DMS 273 (cell line): ENCODE data around the gene NDUFB11.

Experiments used
- DNase-seq: peaks from one replicate; lab custom pipeline; 2025; ENCODE audit not compliant: unreplicated experiment; lab: John Stamatoyannopoulos, UW

Gene NDUFB11

DNA sequence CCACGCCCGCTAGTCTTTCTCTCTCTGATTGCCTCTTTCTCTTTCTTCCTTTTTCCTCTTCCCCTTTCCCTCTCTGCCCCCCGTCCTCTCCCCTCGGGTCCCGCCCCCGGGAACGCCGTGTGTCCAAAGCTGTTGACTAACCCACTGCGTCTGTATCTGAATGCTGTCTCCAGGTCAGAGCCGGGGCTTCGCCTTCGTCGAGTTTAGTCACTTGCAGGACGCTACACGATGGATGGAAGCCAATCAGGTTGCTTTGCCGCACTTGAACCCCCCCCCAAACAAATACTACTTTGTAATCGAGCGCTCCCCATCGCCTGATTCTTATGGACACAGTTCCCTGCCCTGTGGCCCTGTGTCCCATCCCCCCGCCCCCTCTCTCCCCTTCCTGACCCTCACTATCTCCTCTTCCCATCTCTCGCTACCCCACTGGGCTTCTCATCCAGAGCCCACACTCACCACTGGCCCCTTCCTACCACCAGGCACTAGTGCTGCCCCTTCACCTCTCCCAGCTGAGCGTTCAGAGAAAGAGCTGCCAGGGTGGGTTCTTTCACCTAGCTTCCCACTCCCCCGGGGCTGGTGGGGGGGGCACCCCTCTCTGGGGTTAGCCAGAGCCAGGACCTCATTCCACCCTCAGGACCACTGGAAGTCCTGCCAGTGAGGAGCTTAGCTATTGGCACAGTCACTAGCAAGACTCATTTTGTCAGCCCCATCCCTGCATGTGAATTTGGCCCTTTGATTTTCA, 30.5 kb upstream of the NDUFB11 start:
- DNase-seq, result no peak

DNA sequence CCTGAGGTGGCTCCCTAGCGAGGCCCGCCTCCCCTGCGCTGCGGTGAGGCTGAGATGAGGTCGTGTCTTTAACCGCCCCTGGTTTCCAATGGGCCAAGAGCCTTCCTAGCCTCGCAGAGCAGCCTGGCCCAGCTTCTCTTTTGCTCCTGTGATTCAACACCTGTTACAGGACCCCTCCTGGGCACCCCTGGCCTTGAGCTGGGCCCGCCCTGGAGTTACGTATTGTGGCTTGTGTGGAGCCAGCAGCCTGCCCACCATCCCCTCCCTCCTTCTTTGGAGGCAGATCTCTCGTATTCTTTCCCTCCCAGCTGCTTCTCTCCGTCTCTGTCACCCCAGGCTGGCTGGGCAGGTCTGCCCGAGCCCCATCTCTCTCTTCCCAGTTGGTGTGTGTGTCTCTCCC, 29.9 kb upstream of the NDUFB11 start:
- DNase-seq, result no peak

DNA sequence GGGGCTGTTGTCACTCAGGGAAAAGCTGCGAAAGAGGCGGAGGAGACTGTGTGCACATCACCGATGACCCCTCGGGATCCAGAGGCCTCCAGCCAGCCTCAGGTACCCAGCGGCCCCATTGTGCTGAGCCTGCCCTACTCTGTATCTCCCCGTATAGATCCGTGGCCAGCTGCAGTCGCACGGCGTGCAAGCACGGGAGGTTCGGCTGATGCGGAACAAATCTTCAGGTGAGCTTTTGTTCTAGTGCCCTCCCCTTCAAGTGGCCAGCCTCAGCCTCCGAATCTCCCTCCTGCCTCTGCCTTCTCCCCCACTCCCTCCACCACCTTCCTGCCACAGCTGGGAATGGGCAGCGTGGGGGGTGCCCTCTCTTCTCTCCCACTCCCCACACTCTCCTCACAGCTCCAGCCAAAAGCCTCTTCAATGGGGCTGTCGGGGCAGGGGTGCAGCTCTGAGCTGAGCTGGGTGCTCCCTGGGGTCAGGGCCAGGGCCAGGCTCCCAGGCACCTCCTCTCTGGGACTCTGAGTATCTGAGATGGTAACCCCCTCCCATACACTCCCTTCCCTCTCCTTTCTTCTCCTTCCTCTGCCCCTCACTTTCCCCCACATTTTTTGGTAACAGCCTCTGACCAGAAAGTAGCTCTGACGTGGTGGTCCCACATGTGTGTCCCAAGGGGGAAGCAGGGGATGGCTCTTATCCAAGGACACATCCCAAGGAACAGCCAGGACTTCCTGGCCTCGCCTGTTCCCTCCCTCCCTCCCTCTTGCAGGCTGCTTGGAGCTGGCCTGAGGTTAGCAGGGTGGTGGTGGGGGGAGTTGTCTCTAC, 28.7 kb upstream of the NDUFB11 start:
- DNase-seq, result no peak

DNA sequence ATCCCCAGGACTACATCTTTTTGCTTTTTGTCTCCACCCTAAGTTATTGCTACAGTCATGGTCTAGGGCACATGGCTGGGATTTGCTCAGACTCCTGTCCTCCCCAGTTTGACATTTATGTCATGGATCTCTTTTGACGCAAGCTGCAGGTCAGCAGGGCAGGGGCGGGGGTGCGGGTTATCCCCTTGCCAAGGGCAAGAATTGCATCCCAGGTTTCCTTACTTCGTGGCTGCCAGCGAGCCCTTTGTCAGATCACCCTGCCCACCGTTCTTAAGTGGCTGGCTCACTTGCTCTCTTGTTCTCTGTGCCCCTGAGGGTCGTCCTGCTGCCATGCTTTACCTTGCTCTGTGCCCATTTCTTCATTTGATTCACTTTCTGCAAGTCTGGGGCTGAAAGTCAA, 28.0 kb upstream of the NDUFB11 start:
- DNase-seq, result no peak

DNA sequence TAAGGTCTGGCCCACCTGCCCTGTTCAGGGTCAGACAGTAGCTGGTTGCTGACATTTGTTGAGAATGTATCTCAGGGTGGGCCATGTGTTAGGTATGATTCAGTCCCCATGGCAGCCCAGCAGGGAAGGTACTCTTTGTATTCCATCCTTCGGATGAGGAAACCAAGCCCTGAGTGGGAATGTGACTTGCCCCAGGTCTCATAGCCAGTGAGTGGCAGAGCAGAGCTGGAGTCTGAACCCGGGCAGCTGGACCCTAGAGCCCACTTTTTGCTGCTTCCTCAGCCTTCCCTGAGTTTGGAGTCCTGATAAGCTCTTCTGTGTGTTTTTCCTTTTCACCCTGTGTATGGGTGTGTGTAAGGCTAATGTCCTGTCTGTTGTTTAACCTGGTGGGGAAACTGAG, 27.5 kb upstream of the NDUFB11 start:
- DNase-seq, result no peak

DNA sequence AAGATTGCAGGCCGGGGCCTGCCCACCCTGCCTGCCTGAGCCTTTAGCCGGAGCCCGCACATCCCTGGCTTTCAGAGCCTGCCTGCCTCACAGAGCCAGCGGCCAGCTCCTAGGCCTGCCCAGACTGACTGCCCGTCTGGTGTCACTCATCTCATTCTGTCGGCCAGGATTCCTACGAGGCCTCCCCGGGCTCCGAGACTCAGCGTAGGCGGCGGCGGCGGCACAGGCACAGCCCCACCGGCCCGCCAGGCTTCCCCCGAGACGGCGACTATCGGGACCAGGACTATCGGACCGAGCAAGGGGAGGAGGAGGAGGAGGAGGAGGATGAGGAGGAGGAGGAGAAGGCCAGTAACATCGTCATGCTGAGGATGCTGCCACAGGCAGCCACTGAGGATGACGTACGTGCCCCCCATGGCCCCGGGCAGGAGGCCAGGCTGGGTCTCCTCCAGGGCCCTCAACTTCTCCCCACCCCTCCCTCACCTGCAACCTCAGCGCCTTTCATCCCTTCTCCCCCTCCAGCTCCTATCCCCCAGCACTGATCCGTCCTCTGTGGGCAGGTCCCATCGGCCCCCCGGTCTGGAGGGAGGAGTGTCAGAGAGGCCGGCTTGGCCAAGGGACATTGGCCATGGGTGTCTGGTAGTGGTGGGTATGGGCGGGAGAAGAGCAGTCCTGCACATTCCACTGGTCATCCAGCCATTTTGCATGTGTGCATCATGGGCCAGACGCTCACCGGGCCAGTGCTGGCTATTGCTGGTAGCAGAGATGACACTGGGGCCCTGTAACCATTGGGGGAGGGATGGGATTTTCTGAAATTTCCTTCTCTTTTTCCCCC, 26.6 kb upstream of the NDUFB11 start:
- no peak for DNase-seq

DNA sequence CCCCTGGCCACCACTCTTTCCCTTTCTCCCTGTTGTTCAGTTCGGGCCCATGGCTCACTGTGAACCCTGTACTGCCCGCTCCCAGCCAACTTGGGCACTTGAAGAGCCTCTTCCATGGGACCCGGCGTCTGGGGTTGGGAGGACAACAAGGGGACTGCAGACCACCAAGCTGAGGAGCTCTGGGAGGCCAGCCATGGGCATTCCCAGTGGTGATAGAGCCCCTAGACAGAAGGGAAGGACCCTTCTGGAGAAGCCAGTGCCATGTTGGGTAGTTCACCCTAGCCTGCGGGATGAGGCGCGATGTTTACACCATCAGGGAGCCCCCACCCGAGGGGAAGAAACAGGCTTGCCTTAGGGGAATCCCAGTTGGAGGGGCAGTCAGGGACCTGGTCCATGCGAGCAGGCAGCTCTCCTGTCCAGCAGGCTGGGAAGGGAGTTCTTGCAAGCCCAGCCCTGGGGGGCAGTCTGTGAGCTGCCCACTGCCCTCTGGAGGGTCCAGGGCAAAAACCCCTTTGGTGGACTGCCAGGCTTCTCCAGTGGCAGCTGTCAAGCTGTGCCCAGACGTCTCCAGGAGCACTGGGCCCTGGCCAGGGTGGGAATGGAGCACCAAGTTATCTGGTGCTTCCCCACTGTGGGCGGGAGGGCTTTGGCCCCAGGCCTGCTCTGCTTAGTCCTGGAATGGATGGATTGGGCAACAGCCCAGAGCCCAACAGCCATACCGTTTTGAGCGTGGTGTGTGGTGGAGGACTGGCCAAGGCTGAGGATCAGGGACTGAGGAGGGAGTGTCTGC, 25.4 kb upstream of the NDUFB11 start:
- DNase-seq, result no peak

DNA sequence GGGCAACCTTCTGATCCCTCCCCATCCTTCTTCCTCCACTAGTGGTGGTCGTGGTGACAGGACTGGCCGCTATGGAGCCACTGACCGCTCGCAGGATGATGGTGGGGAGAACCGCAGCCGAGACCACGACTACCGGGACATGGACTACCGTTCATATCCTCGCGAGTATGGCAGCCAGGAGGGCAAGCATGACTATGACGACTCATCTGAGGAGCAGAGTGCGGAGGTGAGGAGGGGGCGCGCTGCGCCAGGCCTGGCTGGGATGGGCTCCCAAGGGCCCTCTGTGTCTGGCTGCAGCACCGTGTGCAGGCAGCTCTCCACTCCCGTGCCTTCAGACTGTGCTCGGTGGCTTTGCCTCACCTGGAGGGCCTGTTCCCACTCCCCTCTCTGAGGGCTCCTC, 24.8 kb upstream of the NDUFB11 start:
- DNase-seq, result no peak

DNA sequence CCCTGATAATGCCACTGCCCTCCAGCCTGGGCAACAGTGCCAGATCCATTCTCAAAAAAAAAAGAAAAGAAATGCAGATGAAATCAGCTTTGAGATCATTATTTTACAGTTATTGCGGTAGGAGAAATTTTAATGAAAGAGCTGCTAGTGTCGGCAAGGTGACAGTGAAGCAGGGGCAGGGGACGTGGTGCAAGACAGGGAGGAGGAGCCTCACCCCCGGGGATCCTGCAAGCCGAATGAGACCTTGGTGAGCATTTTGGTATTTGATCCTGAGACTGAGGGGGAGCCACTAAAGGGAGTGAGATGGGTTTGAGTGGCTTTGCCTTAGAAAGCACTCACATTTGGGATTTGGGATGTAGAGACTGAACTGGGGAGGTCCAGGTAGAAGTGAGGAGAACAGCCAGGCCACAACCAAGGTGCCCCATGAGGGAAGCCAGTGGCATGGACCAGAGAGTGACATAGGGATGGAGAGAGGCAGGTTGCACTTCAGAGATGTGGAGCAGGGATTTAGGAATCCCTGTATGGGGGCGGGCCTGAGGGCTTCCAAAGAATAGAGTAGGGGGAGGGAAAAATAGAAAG, 24.1 kb upstream of the NDUFB11 start:
- no peak for DNase-seq

DNA sequence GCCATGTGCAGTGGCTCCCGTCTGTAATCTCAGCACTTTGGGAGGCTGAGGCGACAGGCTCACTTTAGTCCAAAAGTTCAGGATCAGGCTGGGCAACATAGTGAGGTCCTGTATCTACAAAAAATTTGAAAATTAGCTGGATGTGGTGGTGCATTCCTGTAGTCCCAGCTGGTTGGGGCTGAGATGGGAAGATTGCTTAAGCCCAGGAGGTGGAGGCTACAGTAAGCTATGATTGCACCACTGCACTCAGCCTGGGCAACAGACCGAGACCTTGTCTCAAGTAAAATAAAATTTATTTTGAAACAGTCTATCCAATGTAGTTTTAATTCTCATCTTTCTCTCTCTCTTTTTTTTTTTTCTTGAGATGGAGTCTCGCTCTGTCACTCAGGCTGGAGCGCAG, 21.6 kb upstream of the NDUFB11 start:
- no peak for DNase-seq

DNA sequence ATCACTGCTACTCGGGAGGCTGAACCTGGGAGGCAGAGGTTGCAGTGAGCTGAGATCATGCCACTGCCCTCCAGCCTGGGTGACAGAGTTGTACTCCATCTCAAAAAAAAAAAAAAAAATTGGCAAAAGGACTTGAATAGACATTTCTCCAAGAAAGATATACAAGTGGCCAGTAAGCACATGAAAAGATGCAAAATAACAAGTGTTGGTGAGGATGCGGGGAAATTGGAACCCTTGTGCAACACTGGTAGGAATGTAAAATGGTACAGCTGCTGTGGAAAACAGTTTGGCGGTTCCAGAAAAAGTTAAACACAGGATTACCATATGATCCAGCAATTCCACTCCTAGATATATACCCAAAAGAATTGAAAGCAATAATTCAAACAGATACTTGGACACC, 19.9 kb upstream of the NDUFB11 start:
- DNase-seq, result no peak

DNA sequence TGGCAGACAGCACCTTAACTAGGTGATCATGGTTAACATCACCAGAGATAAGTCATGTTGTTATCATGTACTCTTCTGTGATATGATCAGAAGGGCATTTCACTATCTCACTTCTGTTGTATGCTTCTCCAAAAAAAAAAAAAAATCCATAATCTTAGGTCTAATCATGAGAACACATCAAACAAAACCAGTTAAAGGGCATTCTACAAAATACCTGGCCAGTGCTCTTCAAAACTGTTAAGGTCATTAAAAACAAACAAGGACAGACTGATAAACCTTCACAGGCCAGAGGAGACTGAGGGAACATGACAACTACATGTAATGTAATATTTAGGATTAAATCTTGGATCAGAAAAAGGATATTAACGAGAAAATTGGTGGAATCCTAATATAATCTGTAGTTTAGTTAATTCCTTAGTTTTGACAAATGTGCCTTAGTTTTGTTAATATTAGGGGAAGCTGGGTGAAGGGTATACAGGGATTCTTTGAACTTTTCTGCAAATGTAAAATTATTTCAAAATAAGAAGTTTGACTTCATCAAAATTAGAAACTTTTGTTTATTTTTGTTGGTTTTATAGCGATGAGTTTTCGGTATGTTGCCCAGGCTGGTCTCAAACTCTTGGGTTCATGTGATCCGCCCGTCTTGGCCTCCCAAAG, 18.6 kb upstream of the NDUFB11 start:
- DNase-seq, result no peak

DNA sequence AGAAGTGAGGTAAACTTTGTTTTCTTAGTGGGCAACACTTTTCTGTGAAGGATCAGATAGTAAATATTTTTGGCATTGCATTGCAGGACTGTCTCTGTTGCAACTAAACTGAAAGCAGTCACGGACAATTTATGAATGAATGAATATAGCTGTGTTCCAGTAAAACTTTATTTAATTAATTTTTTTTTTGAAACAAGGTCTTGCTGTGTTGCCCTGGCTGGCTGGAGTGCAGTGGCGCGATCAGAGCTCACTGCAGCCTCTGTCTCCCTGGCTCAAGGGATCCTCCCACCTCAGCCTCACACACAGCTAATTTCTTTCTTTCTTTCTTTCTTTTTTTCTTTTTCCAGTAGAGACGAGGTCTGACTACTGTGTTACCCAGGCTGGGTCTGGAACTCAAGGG, 16.3 kb upstream of the NDUFB11 start:
- DNase-seq, result no peak

DNA sequence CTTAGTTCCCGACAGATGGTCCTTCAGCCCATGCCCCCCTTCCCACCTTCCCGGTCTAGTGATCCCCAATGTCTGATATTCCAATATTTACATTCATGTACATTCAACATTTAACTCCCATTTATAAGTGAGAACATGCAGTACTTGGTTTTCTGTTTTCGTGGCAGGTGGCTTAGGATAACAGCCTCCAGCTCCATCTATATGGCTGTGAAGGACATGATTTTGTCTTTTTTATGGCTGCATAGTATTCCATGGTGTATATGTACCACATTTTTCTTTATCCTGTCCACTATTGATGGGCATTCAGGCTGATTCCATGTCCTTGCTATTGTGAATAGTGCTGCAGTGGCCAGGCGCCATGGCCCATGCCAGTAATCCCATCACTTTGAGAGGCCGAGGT, 14.3 kb upstream of the NDUFB11 start:
- DNase-seq, result no peak

DNA sequence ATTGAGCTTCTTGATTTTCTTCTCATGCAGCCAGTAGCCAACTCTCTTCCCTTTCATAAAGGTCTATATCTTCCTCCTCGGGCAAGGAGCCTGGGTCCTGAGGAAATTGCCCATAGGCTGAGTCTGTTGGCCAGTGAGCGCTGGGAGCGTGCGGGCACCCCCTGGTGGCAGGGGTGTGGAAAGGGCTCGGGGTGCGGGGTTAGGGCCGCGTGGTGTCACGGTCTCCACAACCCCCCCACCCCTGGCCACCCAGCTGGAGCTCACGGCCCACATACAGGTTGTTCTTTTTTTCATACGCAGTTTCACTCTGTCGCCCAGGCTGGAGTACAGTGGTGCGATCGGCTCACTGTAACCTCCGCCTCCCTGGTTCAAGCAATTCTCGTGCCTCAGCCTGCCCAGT, 13.6 kb upstream of the NDUFB11 start:
- no peak for DNase-seq

DNA sequence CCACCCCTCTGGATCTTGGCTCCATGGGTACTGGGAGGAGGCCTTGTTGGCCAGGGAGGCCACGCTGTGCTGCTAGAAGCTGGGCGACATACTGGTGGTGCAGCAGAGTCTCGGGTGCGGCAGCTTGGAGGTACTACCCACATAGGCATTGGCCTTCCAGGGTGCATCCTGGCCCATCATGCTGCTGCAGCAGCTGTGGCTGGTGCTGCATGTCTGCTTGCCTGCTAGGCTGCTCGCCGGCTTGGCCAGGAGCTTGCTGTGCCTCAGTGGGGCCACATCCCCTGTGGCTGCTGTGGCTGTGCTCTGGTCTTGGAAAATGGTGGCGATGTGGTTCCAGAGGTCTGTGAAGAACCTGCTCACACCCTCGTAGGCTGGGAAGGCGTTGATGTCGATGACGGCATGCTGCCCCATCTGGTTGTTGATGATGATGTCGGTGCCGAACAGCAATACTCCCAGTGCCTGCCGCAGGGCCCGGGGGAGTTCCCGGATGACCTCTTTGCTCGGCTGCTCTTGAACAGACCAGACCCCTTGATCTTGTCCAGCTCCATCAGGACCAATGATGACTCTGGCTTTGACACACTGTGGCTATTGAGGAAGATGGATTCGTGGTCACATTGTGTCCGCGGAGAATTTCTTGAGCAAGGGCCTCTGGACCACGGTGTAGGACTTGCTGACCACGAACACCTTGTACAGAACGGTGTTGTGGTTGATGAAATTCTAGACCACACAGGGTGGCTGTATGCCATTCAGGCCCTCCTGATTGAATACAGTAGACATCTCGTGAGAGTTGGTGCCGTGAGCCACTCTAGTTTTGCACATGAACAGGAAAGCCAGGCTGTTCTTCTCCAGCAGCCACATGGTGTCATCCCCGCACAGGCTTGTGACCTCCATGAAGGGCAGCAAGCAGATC, 12.4 kb upstream of the NDUFB11 start:
- no peak for DNase-seq

DNA sequence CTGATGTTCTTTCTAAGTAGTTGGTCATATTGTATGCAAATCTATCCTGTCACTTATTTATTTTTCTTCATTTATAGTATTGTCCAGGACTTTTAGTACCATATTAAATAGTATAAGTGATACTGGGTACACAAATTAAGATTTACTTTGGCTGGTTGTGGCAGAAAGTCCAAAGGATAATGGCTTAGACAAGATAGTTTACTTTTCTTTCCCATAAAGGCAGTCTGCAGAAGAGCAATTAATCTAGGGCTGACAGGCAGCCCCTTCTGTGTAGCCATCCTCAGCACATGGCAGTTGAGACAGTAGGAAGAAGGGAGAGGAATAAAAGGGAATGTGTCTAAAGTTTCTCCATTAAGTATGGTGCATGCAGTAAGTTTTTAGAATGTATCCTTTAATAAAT, 6.9 kb upstream of the NDUFB11 start:
- no peak for DNase-seq

DNA sequence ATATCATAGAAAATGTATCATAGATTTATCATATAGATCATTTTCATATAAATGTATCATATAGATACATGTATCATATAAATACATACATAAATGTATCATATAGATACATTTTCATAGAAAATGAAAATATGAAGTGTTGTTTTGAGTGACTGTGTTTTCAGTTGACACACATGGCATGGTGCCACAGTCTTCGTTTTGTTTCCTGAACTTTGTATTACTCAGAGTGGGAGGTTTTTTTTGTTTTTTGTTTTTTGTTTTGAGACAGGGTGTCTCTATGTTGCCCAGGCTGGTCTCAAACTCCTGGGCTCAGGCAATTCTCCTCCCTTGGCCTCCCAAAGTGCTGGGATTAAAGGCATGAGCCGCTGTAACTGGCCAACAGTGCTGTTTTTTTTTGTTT, 4.4 kb upstream of the NDUFB11 start:
- DNase-seq, result no peak
